K562 (cell line): Measurements from ENCODE around the gene PDZRN4. TPM values are rescaled to one million over a fixed set of nuclear protein-coding genes. Genes with fewer than 3 reads are reported as not detected.

Experiments
- ATAC-seq: fragments of 200-7000 bp; cut with Tn5 transposase; 3 replicates; pipeline ENCODE4 v1.9.1; 2020; ENCODE audit warnings: moderate library complexity
- BruUV-seq: library from RNA; stranded (reverse); fragments of 400-500 nt; replicated peaks from 2 replicates; lab custom pipeline; 2021; lab: Mats Ljungman, UMichigan
- CTCF ChIA-PET: fragments of 300-600 bp; formaldehyde crosslinking; extraction: SDS; loops from one replicate; lab custom pipeline; 2021; ENCODE audit warnings: low intra/inter-chr PET ratio; lab: Yijun Ruan, JAX
- POLR2A ChIA-PET: fragments of 300-600, 350-650 bp; sonication (Branson Sonifier 250); formaldehyde crosslinking; extraction: SDS; loops from one replicate; lab custom pipeline; 2021; ENCODE audit warnings: antibody characterized with exemption, inconsistent platforms; lab: Yijun Ruan, JAX
- DNase-seq, 4 experiments: peaks; one replicate each; pipeline versions ENCODE4 v3.0.0 to v3.0.0-alpha.2; 2011 to 2018; ENCODE audit warnings: low spot score in 3 of 4, mixed read lengths in 3 of 4; ENCODE audit errors: extremely low read depth in 1 of 4
- FAIRE-seq: peaks from 2 replicates; lab custom pipeline; 2011; peaks lifted over from hg19 to GRCh38; lab: Jason Lieb, UNC
- H2AFZ ChIP-seq: 2 replicates; pipeline ENCODE4 v1.6.0; 2011; ENCODE audit warnings: low read depth, low read length, control low read depth, inconsistent platforms
- H3K27ac ChIP-seq: fragments of 200-600 bp; 3 replicates; pipeline ENCODE4 v1.8.0; 2011; ENCODE audit warnings: low read depth, mild to moderate bottlenecking, control low read depth, inconsistent platforms, low read length, moderate library complexity, mixed read lengths; ENCODE audit errors: extremely low read depth
- H3K27me3 ChIP-seq, 2 experiments: fragments of 300-600 bp in 1 of 2; 2 replicates in 1 of 2; 3 replicates in 1 of 2; pipeline versions ENCODE4 v1.6.0 to v1.8.0; 2011; ENCODE audit warnings: inconsistent platforms in 2 of 2, low read length in 2 of 2, mild to moderate bottlenecking in 1 of 2, mixed read lengths in 1 of 2, moderate library complexity in 1 of 2; ENCODE audit not compliant: control insufficient read depth in 2 of 2, insufficient read depth in 2 of 2
- H3K36me3 ChIP-seq: fragments of 300-600 bp; 3 replicates; pipeline ENCODE4 v1.8.0; 2011; ENCODE audit warnings: mild to moderate bottlenecking, low read length, inconsistent platforms; ENCODE audit not compliant: control insufficient read depth, insufficient read depth
- H3K4me1 ChIP-seq, 2 experiments: fragments of 200-600 bp in 1 of 2; replicated peaks in 1 of 2; 2 replicates in 1 of 2; 3 replicates in 1 of 2; pipeline versions ENCODE4 v1.5.1 to v1.8.0; 2011; ENCODE audit warnings: inconsistent platforms in 2 of 2, low read length in 2 of 2, mild to moderate bottlenecking in 1 of 2, mixed read lengths in 1 of 2, moderate library complexity in 1 of 2; ENCODE audit not compliant: control insufficient read depth in 2 of 2, insufficient read depth in 2 of 2
- H3K4me2 ChIP-seq: 2 replicates; pipeline ENCODE4 v1.6.1; 2011; ENCODE audit warnings: low read length, control low read depth, inconsistent platforms, mixed read lengths; ENCODE audit not compliant: insufficient read depth
- H3K4me3 ChIP-seq: fragments of 200-600 bp; sonication (generic), shearing (Covaris generic); 2 replicates; pipeline ENCODE4 v1.5.1; 2016; ENCODE audit warnings: control low read depth, inconsistent platforms
- H3K79me2 ChIP-seq: fragments of 200-600 bp; 3 replicates; pipeline ENCODE4 v1.8.0; 2011; ENCODE audit warnings: low read length, inconsistent platforms; ENCODE audit not compliant: control insufficient read depth, insufficient read depth
- H3K9ac ChIP-seq, 2 experiments: 2 replicates each; pipeline versions ENCODE4 v1.6.0 to v1.6.1; 2011; ENCODE audit warnings: low read depth in 2 of 2, low read length in 2 of 2, control low read depth in 1 of 2, inconsistent platforms in 1 of 2, mild to moderate bottlenecking in 1 of 2, mixed read lengths in 1 of 2; ENCODE audit not compliant: insufficient read depth in 1 of 2
- H3K9me1 ChIP-seq: one replicate; pipeline ENCODE4 v1.6.0; 2011; ENCODE audit warnings: inconsistent platforms, mild to moderate bottlenecking, low read length, moderate library complexity; ENCODE audit not compliant: control insufficient read depth, insufficient read depth
- H3K9me3 ChIP-seq: replicated peaks from 2 replicates; pipeline ENCODE4 v1.5.1; 2011; ENCODE audit warnings: low read depth, low read length, inconsistent platforms; ENCODE audit not compliant: control insufficient read depth, insufficient read depth
- H4K20me1 ChIP-seq: replicated peaks from 2 replicates; pipeline ENCODE4 v1.6.1; 2011; ENCODE audit warnings: low read length, inconsistent platforms, mixed read lengths; ENCODE audit not compliant: control insufficient read depth, insufficient read depth
- CBX1 ChIP-seq: sonication (generic); IDR thresholded peaks from 2 replicates; pipeline ENCODE4 v1.6.1; 2016; ENCODE audit warnings: antibody characterized with exemption, low read depth, mild to moderate bottlenecking
- CBX2 ChIP-seq: fragments of 200-600 bp; sonication (generic); IDR thresholded peaks from one replicate; pipeline ENCODE4 v1.6.1; 2012; ENCODE audit warnings: mild to moderate bottlenecking, low read length, inconsistent platforms; ENCODE audit not compliant: insufficient read depth, poor library complexity, severe bottlenecking
- HCFC1 ChIP-seq: IDR thresholded peaks from 2 replicates; pipeline ENCODE4 v1.6.1; 2012; ENCODE audit warnings: low read depth, low read length, improper control_type of control experiment
- HMGN3 ChIP-seq: IDR thresholded peaks from 2 replicates; pipeline ENCODE4 v1.6.1; 2011; ENCODE audit warnings: borderline replicate concordance, low read depth, mild to moderate bottlenecking, mixed read lengths, low read length; ENCODE audit not compliant: insufficient read length; ENCODE audit errors: extremely low read depth
- MEF2D ChIP-seq: conservative IDR thresholded peaks from 2 replicates; pipeline ENCODE4 v1.6.1; 2016; ENCODE audit warnings: low read depth, missing genetic modification characterization, missing compliant biosample characterization
- NR2C1 ChIP-seq, 2 experiments: fragments of 450-650 bp; IDR thresholded peaks; 2 replicates each; pipeline ENCODE4 v1.6.1; 2017; ENCODE audit warnings: mild to moderate bottlenecking in 2 of 2, antibody characterized with exemption in 1 of 2, inconsistent platforms in 1 of 2, missing compliant biosample characterization in 1 of 2, missing genetic modification characterization in 1 of 2
- PPARD ChIP-seq: fragments of 250-450 bp; sonication (Bioruptor Pico); IDR thresholded peaks from 2 replicates; pipeline ENCODE4 v1.8.0; 2022; ENCODE audit warnings: inconsistent platforms, mild to moderate bottlenecking, moderate library complexity
- PTRF ChIP-seq: fragments of 450-650 bp; IDR thresholded peaks from 2 replicates; pipeline ENCODE4 v1.6.1; 2016; ENCODE audit warnings: mild to moderate bottlenecking, missing genetic modification characterization, missing compliant biosample characterization
- SMARCC2 ChIP-seq: fragments of 450-650 bp; IDR thresholded peaks from 2 replicates; pipeline ENCODE4 v1.6.1; 2017; ENCODE audit warnings: antibody characterized with exemption, moderate library complexity, mild to moderate bottlenecking, low read depth
- SOX6 ChIP-seq: fragments of 450-650 bp; IDR thresholded peaks from 2 replicates; pipeline ENCODE4 v1.6.1; 2014; ENCODE audit warnings: mild to moderate bottlenecking
- SRSF7 ChIP-seq: fragments of 200-400 bp; formaldehyde crosslinking; optimal IDR thresholded peaks from 2 replicates; pipeline ENCODE3; 2017; ENCODE audit warnings: mild to moderate bottlenecking, low read depth, low read length
- TAF7 ChIP-seq: fragments of 450-650 bp; IDR thresholded peaks from 2 replicates; pipeline ENCODE4 v1.6.1; 2016; ENCODE audit warnings: missing genetic modification characterization, missing compliant biosample characterization
- XRCC4 ChIP-seq: IDR thresholded peaks from one replicate; pipeline ENCODE4 v1.6.1; 2011; ENCODE audit not compliant: insufficient read depth, insufficient read length; ENCODE audit errors: extremely low read depth
- ZBTB2 ChIP-seq: fragments of 450-650 bp; IDR thresholded peaks from 2 replicates; pipeline ENCODE4 v1.6.1; 2016; ENCODE audit warnings: antibody characterized with exemption
- ZNF140 ChIP-seq: fragments of 250-450 bp; sonication (Bioruptor Pico); IDR thresholded peaks from 2 replicates; pipeline ENCODE4 v1.8.0; 2021; ENCODE audit warnings: moderate library complexity, mild to moderate bottlenecking, inconsistent platforms
- ZNF217 ChIP-seq: sonication (generic); formaldehyde crosslinking; IDR thresholded peaks from 2 replicates; pipeline ENCODE4 v1.8.0; 2022; ENCODE audit warnings: mild to moderate bottlenecking, missing genetic modification reagents
- WGBS: fragments of 100-300 bp; shearing (Covaris generic); methylation state at CpG from one replicate; pipeline ENCODE4 v1.1.6; 2016; ENCODE audit warnings: low coverage, mixed read lengths; ENCODE audit not compliant: insufficient coverage; ENCODE audit errors: missing lambda C conversion rate; 5-methylcytosine and 5-hydroxymethylcytosine counted together
- in situ Hi-C: fragments of 300-500 bp; cut with MboI; formaldehyde crosslinking; loops from 4 replicates; pipeline ENCODE4 v1.15.0; 2018; ENCODE audit warnings: inconsistent platforms, mixed read lengths
- intact Hi-C: fragments of 100-400 bp; cut with micrococcal nuclease; formaldehyde crosslinking; loops from 2 replicates; pipeline ENCODE4 v1.14.2; 2022
- polyA plus RNA-seq, 8 experiments: library from polyadenylated mRNA; depleted of rRNA in 4 of 8; stranded (reverse) in 5 of 8; unstranded in 3 of 8; fragments of >200 nt; fragmentation: Nextera tagmentation in 2 of 8; fragmentation: Illumina TruSeq in 1 of 8; extraction: Ambion mirVana in 2 of 8; extraction: Trizol in 1 of 8; gene quantifications; 2 replicates each; pipeline versions ENCODE4 v1.2.1 to v1.2.3, GENCODE V29; 2011 to 2014; ENCODE audit warnings: inconsistent platforms in 1 of 8, missing spikeins in 1 of 8
- total RNA-seq, 7 experiments: library from RNA; depleted of rRNA in 6 of 7; stranded (reverse); fragments of >200 nt in 6 of 7; fragmentation: Illumina TruSeq in 2 of 7; extraction: Trizol in 2 of 7; gene quantifications; 2 replicates each; pipeline versions ENCODE4 v1.2.1 to v1.2.3, GENCODE V29; 2011 to 2021; ENCODE audit warnings: low replicate concordance in 1 of 7

Gene PDZRN4
- total and polyA plus RNA-seq, 9 of the 15 experiments (the other 6 are each of a cell fraction or from before 2014, with no cell fraction given), result not detected

GRCh38 chr12:41512497-41512896 is 324.4 kb downstream of the PDZRN4 start:
- Histone ChIP-seq H3K4me3 (no peak overlapping the region), H3K36me3 (no peaks in the 10 kb centered on the region), H3K9ac (no peak overlapping the region)
- intact Hi-C loops, result no loop called here
- no peak for FAIRE-seq
- TF ChIP-seq SRSF7 (no peak), PPARD (no peak), TAF7 (tag) (no peak), HCFC1 (no peak)
- TF ChIP-seq, all 486 proteins: peak for 0
- no peak overlapping the region for H3K4me2 ChIP-seq
- DNase-seq, result no peak
- no peak overlapping the region for H3K27ac ChIP-seq
- no peaks in the 10 kb centered on the region for H3K27me3 ChIP-seq
- in situ Hi-C loops, result no loop called here
- H4K20me1 ChIP-seq, result no peaks in the 10 kb centered on the region
- no TSS peak for BruUV-seq
- CTCF ChIA-PET, result no interaction called here
- no peaks in the 10 kb centered on the region for H3K4me1 ChIP-seq
- WGBS, result 0% methylated on average over 2 of the region's 2 CpGs
- ATAC-seq, result no peak
- no peaks in the 10 kb centered on the region for H3K9me3 ChIP-seq
- H2AFZ ChIP-seq, result no peak overlapping the region
- H3K9me1 ChIP-seq, result no peaks in the 10 kb centered on the region
- POLR2A ChIA-PET, result no interaction called here
- no peaks in the 10 kb centered on the region for H3K79me2 ChIP-seq

- no TSS peak for BruUV-seq
- Histone ChIP-seq H3K4me2 (no peak overlapping the region), H3K36me3 (no peaks in the 10 kb centered on the region), H3K4me3 (no peak overlapping the region), H3K4me1 (no peaks in the 10 kb centered on the region), H3K9me3 (no peaks in the 10 kb centered on the region), H3K9ac (no peak overlapping the region), H3K27ac (no peak overlapping the region), H4K20me1 (no peaks in the 10 kb centered on the region), H3K79me2 (no peaks in the 10 kb centered on the region), H3K9me1 (no peaks in the 10 kb centered on the region), H3K27me3 (no peaks in the 10 kb centered on the region), H2AFZ (no peak overlapping the region)
- WGBS, result 0% methylated on average over 4 of the region's 4 CpGs
- FAIRE-seq (no peak), ATAC-seq (no peak), DNase-seq (no peak)
- intact Hi-C loops, result no loop called here
- in situ Hi-C loops, result no loop called here
- CTCF ChIA-PET, result no interaction called here
- POLR2A ChIA-PET, result no interaction called here
- TF ChIP-seq SOX6 (no peak), MEF2D (tag) (no peak), ZNF217 (CRISPR knock-in tag) (no peak), CBX1 (no peak), ZBTB2 (no peak), HMGN3 (no peak), NR2C1 (IDR thresholded peaks at IDR 0.05) (no peak), NR2C1 (tag; IDR thresholded peaks at IDR 0.05) (no peak), ZNF140 (CRISPR knock-in tag) (no peak), CBX2 (no peak), XRCC4 (no peak), SMARCC2 (no peak), PTRF (tag) (no peak)
These were observed 326.1 kb downstream of the PDZRN4 start for GRCh38 chr12:41514021-41514777.
